DOHH2 (cell line): Measurements from ENCODE around the gene RGCC.

ENCODE experiments used
- H3F3A ChIP-seq: fragments of 200-600 bp; sonication (generic), shearing (Covaris generic); 2 replicates; pipeline ENCODE4 v1.6.0; 2016; ENCODE audit warnings: antibody characterized with exemption, mild to moderate bottlenecking; ENCODE audit not compliant: control insufficient read depth, insufficient read depth
- H3K27ac ChIP-seq: fragments of 200-600 bp; sonication (generic); 2 replicates; pipeline ENCODE4 v1.5.1; 2014; ENCODE audit warnings: low read depth, mild to moderate bottlenecking, low read length, moderate library complexity
- H3K27me3 ChIP-seq: fragments of 200-600 bp; sonication (generic); 2 replicates; pipeline ENCODE4 v1.6.1; 2014; ENCODE audit warnings: mild to moderate bottlenecking, low read length, mixed read lengths; ENCODE audit not compliant: control insufficient read depth
- H3K36me3 ChIP-seq: fragments of 200-600 bp; sonication (generic); 2 replicates; pipeline ENCODE4 v1.6.1; 2014; ENCODE audit warnings: mild to moderate bottlenecking, low read length, moderate library complexity, mixed read lengths; ENCODE audit not compliant: control insufficient read depth
- H3K4me1 ChIP-seq: fragments of 200-600 bp; sonication (generic); 2 replicates; pipeline ENCODE4 v1.6.1; 2014; ENCODE audit warnings: mild to moderate bottlenecking, low read length, mixed read lengths; ENCODE audit not compliant: control insufficient read depth
- H3K4me2 ChIP-seq: fragments of 200-600 bp; sonication (generic); 2 replicates; pipeline ENCODE4 v1.6.0; 2014; ENCODE audit warnings: mild to moderate bottlenecking, low read length, moderate library complexity
- H3K4me3 ChIP-seq: fragments of 200-600 bp; sonication (generic); 2 replicates; pipeline ENCODE4 v1.5.1; 2014; ENCODE audit warnings: mild to moderate bottlenecking, low read length, mixed read lengths
- H3K79me2 ChIP-seq: fragments of 200-600 bp; sonication (generic); 2 replicates; pipeline ENCODE4 v1.6.1; 2014; ENCODE audit warnings: mild to moderate bottlenecking, low read length, mixed read lengths; ENCODE audit not compliant: control insufficient read depth
- H3K9me2 ChIP-seq: fragments of 200-600 bp; sonication (generic); replicated peaks from 2 replicates; pipeline ENCODE4 v1.6.1; 2014; ENCODE audit warnings: mild to moderate bottlenecking, low read length, mixed read lengths; ENCODE audit not compliant: control insufficient read depth
- H3K9me3 ChIP-seq: fragments of 200-600 bp; sonication (generic); 2 replicates; pipeline ENCODE4 v1.6.1; 2014; ENCODE audit warnings: antibody characterized with exemption, low read length, mixed read lengths; ENCODE audit not compliant: control insufficient read depth, insufficient read depth
- H4K20me1 ChIP-seq: fragments of 200-600 bp; sonication (generic); 2 replicates; pipeline ENCODE4 v1.6.0; 2014; ENCODE audit warnings: low read depth, mild to moderate bottlenecking, antibody characterized with exemption, low read length, moderate library complexity; ENCODE audit not compliant: control insufficient read depth, insufficient read depth
- EZH2phosphoT487 ChIP-seq: fragments of 200-600 bp; sonication (generic); IDR thresholded peaks from 2 replicates; pipeline ENCODE4 v1.6.1; 2017; ENCODE audit warnings: borderline replicate concordance, mild to moderate bottlenecking, antibody characterized with exemption, low read length, moderate library complexity, mixed read lengths
- TF ChIP-seq, protein P1 (sequence below): fragments of 200-600 bp; sonication (generic); IDR thresholded peaks from one replicate; pipeline ENCODE4 v1.5.1; 2014; ENCODE audit warnings: antibody characterized with exemption, mild to moderate bottlenecking, low read depth, low read length; ENCODE audit not compliant: poor library complexity, severe bottlenecking

RGCC gene

DNA sequence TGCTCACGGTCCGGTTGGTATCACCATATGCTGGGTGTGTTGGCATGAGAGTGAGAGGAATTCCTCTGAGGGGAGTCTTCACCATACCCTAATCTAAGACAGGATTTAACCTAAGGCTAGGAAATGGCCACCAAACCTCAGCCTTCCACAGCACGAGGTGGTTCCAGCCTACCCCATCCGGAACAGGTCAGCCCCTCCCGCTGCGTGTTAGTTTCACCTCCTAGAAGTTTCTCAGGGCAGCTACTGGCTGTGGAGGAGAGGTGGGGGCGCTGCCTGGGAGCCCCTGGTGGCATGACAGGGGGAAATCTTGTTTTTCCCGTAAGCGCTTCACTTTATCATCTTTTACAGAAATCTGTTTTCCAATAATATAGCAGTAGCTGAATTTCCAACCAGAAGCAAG, 55.1 kb downstream of the RGCC start:
- H3K79me2 ChIP-seq, result no peaks in the 10 kb centered on the region
- no peak overlapping the region for H3K27ac ChIP-seq
- no peak for TF ChIP-seq EZH2phosphoT487
- TF ChIP-seq, protein P1, sequence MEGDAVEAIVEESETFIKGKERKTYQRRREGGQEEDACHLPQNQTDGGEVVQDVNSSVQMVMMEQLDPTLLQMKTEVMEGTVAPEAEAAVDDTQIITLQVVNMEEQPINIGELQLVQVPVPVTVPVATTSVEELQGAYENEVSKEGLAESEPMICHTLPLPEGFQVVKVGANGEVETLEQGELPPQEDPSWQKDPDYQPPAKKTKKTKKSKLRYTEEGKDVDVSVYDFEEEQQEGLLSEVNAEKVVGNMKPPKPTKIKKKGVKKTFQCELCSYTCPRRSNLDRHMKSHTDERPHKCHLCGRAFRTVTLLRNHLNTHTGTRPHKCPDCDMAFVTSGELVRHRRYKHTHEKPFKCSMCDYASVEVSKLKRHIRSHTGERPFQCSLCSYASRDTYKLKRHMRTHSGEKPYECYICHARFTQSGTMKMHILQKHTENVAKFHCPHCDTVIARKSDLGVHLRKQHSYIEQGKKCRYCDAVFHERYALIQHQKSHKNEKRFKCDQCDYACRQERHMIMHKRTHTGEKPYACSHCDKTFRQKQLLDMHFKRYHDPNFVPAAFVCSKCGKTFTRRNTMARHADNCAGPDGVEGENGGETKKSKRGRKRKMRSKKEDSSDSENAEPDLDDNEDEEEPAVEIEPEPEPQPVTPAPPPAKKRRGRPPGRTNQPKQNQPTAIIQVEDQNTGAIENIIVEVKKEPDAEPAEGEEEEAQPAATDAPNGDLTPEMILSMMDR, result no peak
- H3K4me2 ChIP-seq, result no peak overlapping the region
- H3K4me3 ChIP-seq, result no peak overlapping the region
- no peaks in the 10 kb centered on the region for H3K9me2 ChIP-seq
- no peaks in the 10 kb centered on the region for H3K4me1 ChIP-seq
- no peaks in the 10 kb centered on the region for H3K27me3 ChIP-seq
- no peaks in the 10 kb centered on the region for H3K9me3 ChIP-seq
- peaks cover 6% of the 10 kb centered on the region; the same call in 1 of the 2 replicates for H3F3A ChIP-seq
- H3K36me3 ChIP-seq, result no peaks in the 10 kb centered on the region
- no peaks in the 10 kb centered on the region for H4K20me1 ChIP-seq

DNA sequence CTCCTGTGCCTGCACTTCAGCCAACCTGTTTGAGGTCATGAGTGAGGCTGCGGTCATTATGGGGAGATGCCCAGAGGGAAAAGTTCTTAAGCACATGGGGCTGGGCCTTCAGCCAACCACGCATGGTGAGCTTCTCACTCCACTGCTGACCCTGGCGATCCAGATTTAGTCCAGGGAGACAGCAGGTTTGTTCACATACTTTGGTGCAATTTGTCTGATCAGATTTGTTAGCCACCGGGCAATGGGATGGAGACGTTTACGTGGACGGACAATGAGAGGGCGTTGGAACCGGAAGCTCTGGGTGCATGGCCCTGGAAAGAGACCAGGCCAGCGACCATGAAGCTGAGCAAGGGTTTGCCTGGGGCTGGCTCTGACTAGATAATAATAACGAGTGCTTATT, 56.2 kb downstream of the RGCC start:
- no peak for TF ChIP-seq EZH2phosphoT487
- Histone ChIP-seq H3K9me2 (no peaks in the 10 kb centered on the region), H3K79me2 (no peaks in the 10 kb centered on the region), H3K4me2 (no peak overlapping the region), H3K4me1 (no peaks in the 10 kb centered on the region), H3K36me3 (no peaks in the 10 kb centered on the region), H3K27ac (no peak overlapping the region), H3K27me3 (no peaks in the 10 kb centered on the region), H3K4me3 (no peak overlapping the region), H3F3A (peaks cover 6% of the 10 kb centered on the region; the same call in 1 of the 2 replicates), H4K20me1 (no peaks in the 10 kb centered on the region), H3K9me3 (no peaks in the 10 kb centered on the region)

DNA sequence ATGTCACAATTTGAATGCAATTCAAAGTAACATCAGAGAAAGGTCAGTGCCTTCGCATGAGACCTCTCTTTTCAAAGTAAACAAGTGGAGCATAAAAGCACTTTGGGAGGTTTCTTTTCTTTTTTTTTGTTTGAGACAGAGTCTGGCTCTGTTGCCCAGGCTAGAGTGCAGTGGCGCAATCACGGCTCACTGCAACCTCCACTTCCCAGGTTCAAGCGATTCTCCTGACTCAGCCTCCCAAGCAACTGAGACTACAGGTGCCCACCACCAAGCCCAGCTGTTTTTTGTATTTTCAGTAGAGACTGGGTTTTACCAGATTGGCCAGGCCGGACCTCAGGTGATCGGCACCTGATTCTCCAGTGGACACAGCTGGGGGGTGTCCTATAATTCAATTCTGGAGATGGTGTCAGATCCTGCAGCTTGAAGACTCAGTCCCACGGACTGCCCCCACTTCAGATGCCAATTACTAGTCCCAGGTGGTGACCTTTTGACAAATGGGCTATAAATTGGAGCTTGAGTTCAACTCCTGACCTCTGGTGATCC, 57.6 kb downstream of the RGCC start:
- no peak for TF ChIP-seq EZH2phosphoT487
- TF ChIP-seq, protein P1, result no peak
- H3K36me3 ChIP-seq, result no peaks in the 10 kb centered on the region
- no peaks in the 10 kb centered on the region for H3K9me2 ChIP-seq
- peaks cover 4% of the 10 kb centered on the region for H3K4me1 ChIP-seq
- no peaks in the 10 kb centered on the region for H3K9me3 ChIP-seq
- H3K4me2 ChIP-seq, result no peak overlapping the region
- H3K79me2 ChIP-seq, result no peaks in the 10 kb centered on the region
- no peaks in the 10 kb centered on the region for H4K20me1 ChIP-seq
- H3K4me3 ChIP-seq, result no peak overlapping the region
- H3K27ac ChIP-seq, result no peak overlapping the region
- H3F3A ChIP-seq, result peaks cover 6% of the 10 kb centered on the region; the same call in 1 of the 2 replicates
- no peaks in the 10 kb centered on the region for H3K27me3 ChIP-seq

DNA sequence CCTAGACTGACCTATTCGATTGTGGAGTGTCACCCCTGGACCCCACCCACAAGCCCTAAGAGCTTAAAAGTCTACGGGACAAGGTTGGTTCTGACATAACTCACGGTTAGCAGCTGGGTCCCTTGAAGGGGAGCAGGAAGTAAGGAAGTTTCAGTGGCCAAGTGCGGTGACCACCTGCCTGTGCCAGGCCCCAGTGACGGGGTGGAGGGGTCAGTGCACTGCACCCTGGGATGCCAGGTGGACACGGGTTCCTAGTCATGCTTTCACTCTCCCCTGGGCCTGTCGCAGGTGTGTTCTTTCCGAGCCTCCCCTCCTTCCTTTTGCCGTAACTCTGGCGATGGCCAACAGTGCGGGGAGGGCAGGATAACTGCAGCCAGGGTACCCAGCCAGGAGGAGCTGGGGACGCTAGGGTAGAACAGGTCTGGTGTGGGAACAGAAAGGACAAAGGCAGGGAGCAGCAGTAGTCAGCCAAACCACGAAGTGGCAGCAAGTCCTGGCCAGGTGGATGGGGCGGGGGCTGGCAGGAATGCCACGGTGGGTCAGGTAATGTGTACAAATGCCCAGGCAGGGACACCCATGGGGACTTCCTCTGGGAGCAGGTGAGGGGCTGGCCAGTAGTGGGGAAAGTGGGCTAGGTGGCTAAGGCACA, 58.3 kb downstream of the RGCC start:
- Histone ChIP-seq H3K4me3 (no peak overlapping the region), H3K36me3 (no peaks in the 10 kb centered on the region), H3K27me3 (no peaks in the 10 kb centered on the region), H3K4me1 (peaks cover 10% of the 10 kb centered on the region), H3K4me2 (no peak overlapping the region), H4K20me1 (no peaks in the 10 kb centered on the region), H3K9me2 (no peaks in the 10 kb centered on the region), H3F3A (peaks cover 6% of the 10 kb centered on the region; the same call in 1 of the 2 replicates), H3K9me3 (no peaks in the 10 kb centered on the region), H3K27ac (no peak overlapping the region), H3K79me2 (no peaks in the 10 kb centered on the region)
- TF ChIP-seq, protein P1, result no peak
- no peak for TF ChIP-seq EZH2phosphoT487
